K562 (cell line): ENCODE data around the gene CSF2. TPM values are rescaled to one million over a fixed set of nuclear protein-coding genes. Genes with fewer than 3 reads are reported as not detected.

Experiments
- MGA ChIP-seq: fragments of 450-650 bp; IDR thresholded peaks from 2 replicates; pipeline ENCODE4 v1.6.1; 2016; ENCODE audit warnings: mild to moderate bottlenecking, moderate library complexity
- polyA plus RNA-seq, 8 experiments: library from polyadenylated mRNA; depleted of rRNA in 4 of 8; stranded (reverse) in 5 of 8; unstranded in 3 of 8; fragments of >200 nt; fragmentation: Nextera tagmentation in 2 of 8; fragmentation: Illumina TruSeq in 1 of 8; extraction: Ambion mirVana in 2 of 8; extraction: Trizol in 1 of 8; gene quantifications; 2 replicates each; pipeline versions ENCODE4 v1.2.1 to v1.2.3, GENCODE V29; 2011 to 2014; ENCODE audit warnings: inconsistent platforms in 1 of 8, missing spikeins in 1 of 8
- total RNA-seq, 7 experiments: library from RNA; depleted of rRNA in 6 of 7; stranded (reverse); fragments of >200 nt in 6 of 7; fragmentation: Illumina TruSeq in 2 of 7; extraction: Trizol in 2 of 7; gene quantifications; 2 replicates each; pipeline versions ENCODE4 v1.2.1 to v1.2.3, GENCODE V29; 2011 to 2021; ENCODE audit warnings: low replicate concordance in 1 of 7

The CSF2 gene
- total and polyA plus RNA-seq, 9 of the 15 experiments (the other 6 are each of a cell fraction or from before 2014, with no cell fraction given), result 0.25 to 0.29 TPM; not detected in 7

DNA sequence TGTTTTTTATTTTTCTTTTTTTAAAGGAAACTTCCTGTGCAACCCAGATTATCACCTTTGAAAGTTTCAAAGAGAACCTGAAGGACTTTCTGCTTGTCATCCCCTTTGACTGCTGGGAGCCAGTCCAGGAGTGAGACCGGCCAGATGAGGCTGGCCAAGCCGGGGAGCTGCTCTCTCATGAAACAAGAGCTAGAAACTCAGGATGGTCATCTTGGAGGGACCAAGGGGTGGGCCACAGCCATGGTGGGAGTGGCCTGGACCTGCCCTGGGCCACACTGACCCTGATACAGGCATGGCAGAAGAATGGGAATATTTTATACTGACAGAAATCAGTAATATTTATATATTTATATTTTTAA, 2.1 kb downstream of the CSF2 start (continued):
- TF ChIP-seq MGA, result 0 out of 2 replicates have a peak, but pooled peaks have one; percentile 0
